NCI-H510A treated with DMSO at 0.1 percent for 48 hours (cell line): ENCODE measurements around the gene SERINC3.
A peak's percentile ranks its signal among the peaks of the same experiment; 100 is the strongest.
"Not testable (repeated sequence)": the region's sequence is repeated elsewhere in the genome, so short reads cannot be mapped to it uniquely, and the experiment has no call there.

Source experiments
- DNase-seq: peaks from one replicate; lab custom pipeline; 2025; lab: John Stamatoyannopoulos, UW

Gene SERINC3

DNA sequence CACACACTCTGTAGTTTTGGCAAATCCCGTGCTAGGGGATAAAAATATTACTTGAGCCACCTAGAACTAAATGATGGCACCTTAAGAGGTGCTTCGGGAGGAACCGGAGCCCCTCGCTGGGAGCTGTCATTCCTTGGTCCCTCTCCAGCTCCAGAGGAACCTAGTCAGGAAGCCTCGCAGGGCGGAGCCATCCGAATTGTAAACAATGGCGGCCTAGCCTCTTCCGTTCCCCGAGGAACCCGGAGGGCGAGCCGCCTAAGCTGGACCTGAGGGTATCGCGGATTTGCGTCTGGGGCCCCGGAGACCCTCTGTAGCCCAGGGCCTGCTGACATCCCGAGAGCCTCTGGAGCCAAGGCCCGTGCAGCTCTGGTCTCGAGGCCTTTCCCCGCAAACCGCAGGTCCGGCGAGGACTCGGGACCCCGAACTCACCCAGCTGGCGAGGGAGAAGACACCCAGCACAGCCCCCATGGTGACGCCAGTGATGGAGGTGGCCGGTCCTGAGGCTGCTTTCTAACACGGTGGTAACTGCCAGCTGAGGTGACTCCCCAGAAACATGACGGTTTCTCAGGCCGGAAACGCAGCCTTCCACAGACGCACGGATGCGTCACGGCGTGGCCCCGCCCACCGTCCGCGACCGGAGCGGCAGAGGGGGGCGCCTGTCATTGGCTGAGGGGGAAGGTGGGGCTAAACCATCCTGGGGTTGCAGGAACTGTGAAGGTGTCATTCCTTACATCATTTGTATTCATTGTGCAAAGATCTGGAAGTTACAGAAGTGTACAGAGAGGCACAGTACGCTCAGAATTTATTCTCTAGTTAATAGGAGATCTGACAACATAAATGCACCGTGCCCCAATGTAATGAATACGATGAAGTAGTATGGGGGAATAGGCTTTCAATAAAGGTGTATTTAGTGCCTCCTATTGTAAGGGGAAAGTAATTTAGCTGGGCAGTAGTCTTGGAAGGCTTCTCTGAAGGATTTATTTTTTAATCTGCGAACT lies at the start of gene SERINC3:
TSS of gene SERINC3 (minus strand) at position 587 of the 998 bp plus-strand sequence. CDS start at position 468, 119 bp downstream.
- DNase-seq: peak; percentile 83

- no peak for DNase-seq
These were observed 49.6 kb upstream of the SERINC3 start for GRCh38 chr20:44571362-44571988.

- DNase-seq: no peak
These were observed 48.5 kb upstream of the SERINC3 start for GRCh38 chr20:44570367-44570766.

GRCh38 chr20:44566811-44567210 lies 44.9 kb upstream of the SERINC3 start:
- DNase-seq: no peak

GRCh38 chr20:44566018-44566417 lies 44.1 kb upstream of the SERINC3 start:
- DNase-seq: no peak

GRCh38 chr20:44561876-44562275 lies 40.0 kb upstream of the SERINC3 start:
- DNase-seq: no peak

DNA sequence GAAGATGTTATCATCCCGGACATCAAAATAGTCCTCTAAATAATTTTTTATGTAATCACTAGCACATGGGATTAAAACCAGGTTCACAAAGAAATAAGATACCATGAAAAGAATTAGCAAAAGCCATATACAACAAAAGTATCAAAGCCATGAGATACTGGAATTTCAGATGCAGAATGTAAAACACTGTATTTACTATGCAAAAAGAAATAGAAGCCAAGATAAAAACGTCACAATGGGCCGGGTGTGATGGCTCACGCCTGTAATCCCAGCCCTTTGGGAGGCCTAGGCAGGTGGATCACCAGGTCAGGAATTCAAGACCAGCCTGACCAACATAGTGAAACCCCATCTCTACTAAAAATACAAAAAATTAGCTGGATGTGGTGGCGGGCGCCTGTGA lies 38.9 kb upstream of the SERINC3 start:
- not testable (repeated sequence) for DNase-seq

GRCh38 chr20:44560229-44560628 lies 38.4 kb upstream of the SERINC3 start:
- DNase-seq: no peak

DNA sequence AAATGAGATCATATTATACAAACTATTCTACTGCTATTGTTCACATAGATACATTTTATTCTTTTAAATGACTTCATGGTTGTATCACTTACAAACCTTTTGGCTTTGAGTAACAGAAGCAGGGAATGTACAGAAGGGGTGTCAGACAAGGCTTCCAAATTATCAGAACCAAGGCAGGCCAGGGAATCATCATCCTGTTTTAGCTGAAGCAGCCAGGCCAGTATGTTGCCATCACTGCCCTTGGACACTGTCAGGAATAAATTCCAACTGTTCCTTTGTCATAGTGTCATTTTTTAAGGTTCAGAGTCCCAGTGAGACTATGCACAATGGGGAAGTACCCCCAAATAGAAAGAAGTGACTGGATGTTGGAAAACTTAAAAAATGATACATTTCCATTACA lies 37.4 kb upstream of the SERINC3 start:
- DNase-seq: no peak

DNA sequence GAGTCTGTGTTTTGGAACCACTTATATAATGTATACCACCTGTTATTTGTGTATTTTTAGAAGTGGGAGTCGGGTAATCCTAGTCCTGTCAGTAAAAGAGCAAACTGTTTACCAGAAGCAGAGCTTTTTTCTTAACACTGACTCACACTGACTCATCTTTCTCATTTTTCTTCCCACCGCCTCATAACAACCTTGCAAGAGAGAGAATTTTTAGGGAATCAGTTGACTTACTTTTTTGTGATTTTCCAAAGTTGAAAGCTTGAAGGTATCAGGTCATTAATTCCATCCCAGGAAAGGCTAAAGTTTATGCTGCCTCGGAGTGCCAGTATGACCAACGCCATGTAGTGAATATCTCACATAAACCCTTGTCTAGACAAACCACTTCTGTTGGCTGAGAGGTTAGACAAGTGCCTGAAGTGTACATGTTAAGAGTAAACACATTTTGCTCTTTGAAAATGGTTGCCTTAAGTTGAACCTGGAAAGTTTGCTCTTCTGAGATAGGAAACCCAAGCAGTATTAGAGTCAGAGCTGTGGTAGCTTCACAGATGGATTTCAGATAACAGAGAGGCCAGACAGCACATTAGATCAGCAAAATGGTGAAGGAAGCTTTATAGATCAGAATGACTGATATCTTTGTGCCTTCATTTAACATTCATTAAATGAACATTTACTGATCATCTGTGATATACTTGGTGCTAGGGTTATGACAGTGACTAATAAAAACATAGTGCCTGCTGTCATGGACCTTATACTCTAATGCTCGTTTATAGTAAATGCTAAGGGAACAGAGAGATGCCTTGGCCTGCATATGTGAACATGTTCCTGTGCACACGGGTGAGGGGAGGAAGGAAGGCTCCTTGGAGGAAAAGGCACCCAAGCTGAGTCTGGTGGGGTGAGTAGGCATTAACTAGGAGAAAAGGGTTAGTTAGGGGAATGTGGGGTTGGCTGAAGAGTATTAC lies 31.4 kb upstream of the SERINC3 start:
- peak; percentile 87 for DNase-seq

GRCh38 chr20:44552568-44552949 lies 30.7 kb upstream of the SERINC3 start:
- no peak for DNase-seq

DNA sequence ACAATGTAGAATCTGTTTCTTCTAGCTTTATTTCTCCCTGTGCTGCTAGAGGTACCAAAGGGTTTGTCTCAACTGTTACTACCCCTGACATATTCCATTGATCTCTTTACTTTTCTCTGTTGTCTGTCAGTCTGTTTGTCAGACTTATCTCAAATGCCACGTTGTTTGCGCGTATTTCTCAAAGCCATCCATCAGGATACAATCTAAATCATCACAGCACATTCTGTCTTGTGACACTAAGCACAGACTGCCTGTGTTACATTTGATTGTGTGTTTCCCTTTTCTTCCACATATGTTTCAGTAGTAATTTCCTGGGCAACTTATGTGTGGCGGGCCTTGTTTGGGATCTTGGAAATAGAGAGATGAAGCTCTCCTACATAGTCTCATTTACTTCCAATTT lies 30.2 kb upstream of the SERINC3 start:
- no peak for DNase-seq

GRCh38 chr20:44549123-44549522 lies 27.3 kb upstream of the SERINC3 start:
- DNase-seq: no peak

DNA sequence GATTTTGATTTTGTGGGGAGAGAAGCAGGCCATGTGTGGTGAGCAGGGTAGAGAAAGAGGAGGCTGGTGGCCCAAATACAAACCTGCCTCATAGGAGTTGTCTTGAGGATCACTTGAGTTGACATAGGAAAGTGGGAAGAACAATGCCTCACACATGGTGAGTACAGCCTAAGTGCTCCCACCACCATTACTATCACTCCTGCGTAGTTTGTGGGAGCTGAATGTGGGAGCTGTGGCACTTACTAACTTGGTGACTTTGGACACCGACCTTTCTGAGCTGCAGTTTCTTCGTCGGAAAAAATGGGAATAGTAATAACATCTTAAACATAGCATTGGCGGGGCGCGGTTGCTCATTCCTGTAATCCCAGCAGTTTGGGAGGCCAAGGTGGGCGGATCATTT lies 25.5 kb upstream of the SERINC3 start:
- DNase-seq: no peak

DNA sequence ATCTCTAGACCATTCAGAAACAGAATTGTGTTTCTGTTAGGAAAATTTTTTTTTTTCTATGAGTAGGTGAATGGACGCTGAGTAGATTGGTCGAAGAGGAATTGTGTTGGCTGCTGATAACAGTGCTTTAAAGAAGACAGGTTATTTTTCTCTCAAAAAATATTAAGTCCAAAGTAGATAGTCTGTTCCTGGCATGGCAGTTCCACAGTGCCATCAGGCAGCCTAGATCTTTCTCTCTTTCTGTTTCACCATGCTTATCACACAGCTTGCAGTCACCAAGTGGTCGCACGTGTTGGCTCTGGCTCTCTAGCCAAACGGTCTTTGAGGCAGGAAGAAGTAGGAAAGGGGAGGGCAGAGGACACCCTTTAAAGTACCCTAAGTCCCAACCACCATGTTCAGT lies 22.4 kb upstream of the SERINC3 start:
- no peak for DNase-seq

- DNase-seq: no peak
These were observed 21.5 kb upstream of the SERINC3 start for GRCh38 chr20:44543358-44543757.

DNA sequence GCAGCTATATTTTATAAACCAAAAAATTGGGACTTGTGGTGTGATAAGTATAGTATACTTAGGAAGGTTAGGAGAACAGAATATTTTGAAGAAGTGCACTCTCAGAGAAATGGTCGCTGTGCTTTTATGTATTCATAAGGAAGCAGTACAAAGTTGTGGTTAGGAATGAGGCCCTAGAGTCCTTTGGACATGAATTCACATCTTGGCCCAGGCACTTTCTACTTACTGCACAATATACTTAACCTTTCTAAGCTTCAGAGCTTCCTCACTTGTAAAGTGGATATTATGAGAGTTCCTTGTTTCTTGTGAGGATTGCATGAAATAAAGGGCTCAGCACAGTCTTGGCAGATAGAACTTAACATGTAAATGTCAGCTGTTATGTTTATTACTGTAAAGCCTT lies 21.0 kb upstream of the SERINC3 start:
- DNase-seq: no peak

GRCh38 chr20:44541992-44542391 lies 20.1 kb upstream of the SERINC3 start:
- DNase-seq: no peak

GRCh38 chr20:44540834-44541233 lies 19.0 kb upstream of the SERINC3 start:
- DNase-seq: no peak

DNA sequence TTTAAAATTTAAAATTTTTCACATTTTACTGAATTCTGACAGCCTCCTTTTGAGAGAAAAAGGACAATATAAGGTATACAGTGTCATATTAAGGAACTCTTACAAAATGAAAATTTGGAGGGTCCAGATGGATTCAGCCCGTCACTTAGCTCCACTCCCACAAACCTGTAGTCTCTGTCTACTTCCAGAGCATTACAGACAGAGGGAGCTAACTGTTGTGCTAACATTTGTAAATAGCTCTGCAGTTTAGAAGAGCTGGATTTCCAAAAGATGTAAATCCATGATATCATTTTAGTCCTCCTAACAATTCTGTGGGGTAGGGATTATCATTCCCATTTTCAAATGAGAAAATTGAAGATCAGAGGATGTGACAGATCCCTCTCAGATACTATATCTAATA lies 16.1 kb upstream of the SERINC3 start:
- no peak for DNase-seq

DNA sequence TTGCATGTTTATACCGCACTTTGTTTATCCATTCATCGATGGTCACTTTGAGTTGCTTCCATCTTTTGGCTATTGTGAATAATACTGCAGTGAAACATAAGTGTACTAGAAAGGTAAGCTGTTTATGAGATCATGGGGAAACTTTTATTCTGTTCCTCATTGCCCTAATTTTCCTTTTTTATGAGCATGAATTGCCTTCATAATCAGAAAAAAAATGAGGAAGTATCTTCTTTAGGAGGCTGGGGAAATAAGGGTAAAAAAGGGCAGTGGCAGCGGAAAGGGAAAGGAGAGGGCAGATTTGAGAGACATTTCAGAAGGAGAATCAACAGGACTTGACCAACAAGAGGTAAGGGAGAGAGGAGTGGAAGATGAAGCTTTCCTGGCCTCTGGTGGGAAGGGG lies 14.3 kb upstream of the SERINC3 start:
- DNase-seq: no peak

DNA sequence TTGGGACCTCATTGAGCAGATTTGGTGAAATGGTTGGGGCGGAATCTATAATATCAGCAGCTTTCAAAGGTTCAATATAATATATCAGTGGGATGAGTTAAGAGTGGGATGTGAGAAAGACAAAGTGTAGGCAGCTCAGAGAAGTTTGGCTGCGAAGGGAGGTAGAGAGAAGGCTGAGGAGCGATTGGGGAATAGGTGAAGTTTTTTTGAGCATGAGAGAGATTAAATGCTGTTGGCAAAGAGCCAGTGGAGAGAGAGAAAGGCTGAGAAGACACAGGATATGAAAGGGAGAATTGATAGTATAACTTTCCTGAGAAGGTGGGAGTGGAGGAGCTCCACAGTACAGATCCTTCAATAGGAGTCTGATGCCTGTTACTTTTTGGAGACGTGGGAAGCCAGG lies 12.1 kb upstream of the SERINC3 start:
- no peak for DNase-seq
